HepG2 (cell line): ENCODE measurements around the gene CDCA5. TPM values are rescaled to one million over a fixed set of nuclear protein-coding genes. Genes with fewer than 3 reads are reported as not detected.
A peak's percentile ranks its signal among the peaks of the same experiment; 100 is the strongest.

Experiments
- CEBPG ChIP-seq: IDR thresholded peaks from 2 replicates; pipeline ENCODE4 v1.6.1; 2016
- CHD4 ChIP-seq: fragments of 200-600 bp; sonication (generic); IDR thresholded peaks from 2 replicates; pipeline ENCODE4 v1.7.0; 2017; ENCODE audit warnings: mild to moderate bottlenecking, low read length, borderline replicate concordance
- CSRNP2 ChIP-seq: sonication (generic); formaldehyde crosslinking; conservative IDR thresholded peaks from 2 replicates; pipeline ENCODE4 v1.8.0; 2022; ENCODE audit warnings: low read depth, missing genetic modification reagents
- E2F5 ChIP-seq: sonication (generic); formaldehyde crosslinking; conservative IDR thresholded peaks from 2 replicates; pipeline ENCODE4 v1.4.0; 2020; ENCODE audit warnings: missing genetic modification reagents
- FOXP1 ChIP-seq, 2 experiments: fragments of 450-650 bp in 1 of 2; IDR thresholded peaks; 2 replicates each; pipeline ENCODE4 v1.6.1; 2017 to 2018; ENCODE audit warnings: antibody characterized with exemption in 1 of 2
- JDP2 ChIP-seq: sonication (generic); formaldehyde crosslinking; IDR thresholded peaks from 2 replicates; pipeline ENCODE4 v1.8.1; 2022; ENCODE audit warnings: missing genetic modification reagents, borderline replicate concordance
- KDM1A ChIP-seq: IDR thresholded peaks from 2 replicates; pipeline ENCODE4 v1.6.1; 2016; ENCODE audit warnings: missing compliant biosample characterization
- MLX ChIP-seq: IDR thresholded peaks from 2 replicates; pipeline ENCODE4 v1.6.1; 2016
- RXRA ChIP-seq: sonication (generic); formaldehyde crosslinking; IDR thresholded peaks from 2 replicates; pipeline ENCODE4 v1.5.1; 2020; ENCODE audit warnings: missing genetic modification reagents
- TAF1 ChIP-seq: sonication (generic); formaldehyde crosslinking; IDR thresholded peaks from 2 replicates; pipeline ENCODE4 v1.4.0; 2020; ENCODE audit warnings: missing genetic modification reagents
- TBX2 ChIP-seq: sonication (generic); formaldehyde crosslinking; IDR thresholded peaks from 2 replicates; pipeline ENCODE4 v1.5.0; 2020; ENCODE audit warnings: missing genetic modification reagents, mild to moderate bottlenecking, borderline replicate concordance
- USF2 ChIP-seq, 2 experiments: sonication (generic) in 1 of 2; formaldehyde crosslinking in 1 of 2; IDR thresholded peaks; 2 replicates each; pipeline versions ENCODE4 v1.5.1 to v1.6.1; 2011 to 2020; ENCODE audit warnings: borderline replicate concordance in 1 of 2, low read depth in 1 of 2, low read length in 1 of 2, mild to moderate bottlenecking in 1 of 2, missing genetic modification reagents in 1 of 2, moderate library complexity in 1 of 2
- ZBED4 ChIP-seq: sonication (generic); formaldehyde crosslinking; IDR thresholded peaks from 2 replicates; pipeline ENCODE4 v1.4.0; 2020; ENCODE audit warnings: missing genetic modification reagents, borderline replicate concordance
- ZBTB7A ChIP-seq: sonication (generic); formaldehyde crosslinking; IDR thresholded peaks from 2 replicates; pipeline ENCODE4 v1.8.0; 2022; ENCODE audit warnings: mild to moderate bottlenecking, missing genetic modification reagents
- ZFP36L1 ChIP-seq: sonication (generic); formaldehyde crosslinking; IDR thresholded peaks from 2 replicates; pipeline ENCODE4 v1.8.0; 2022; ENCODE audit warnings: mild to moderate bottlenecking, missing genetic modification reagents, moderate library complexity
- ZFY ChIP-seq: sonication (generic); formaldehyde crosslinking; IDR thresholded peaks from 2 replicates; pipeline ENCODE4 v1.4.0; 2020; ENCODE audit warnings: missing genetic modification reagents
- ZFYVE20 ChIP-seq: sonication (generic); formaldehyde crosslinking; IDR thresholded peaks from 2 replicates; pipeline ENCODE4 v1.8.0; 2023; ENCODE audit warnings: low read depth, mild to moderate bottlenecking, moderate library complexity, missing genetic modification reagents, borderline replicate concordance
- ZMAT3 ChIP-seq: sonication (generic); formaldehyde crosslinking; conservative IDR thresholded peaks from 2 replicates; pipeline ENCODE4 v1.7.0; 2021; ENCODE audit warnings: missing genetic modification reagents
- ZNF205 ChIP-seq: IDR thresholded peaks from 2 replicates; pipeline ENCODE4 v1.6.1; 2018; ENCODE audit warnings: missing biosample characterization, missing genetic modification reagents
- ZNF616 ChIP-seq: sonication (generic); formaldehyde crosslinking; IDR thresholded peaks from 2 replicates; pipeline ENCODE4 v1.5.0; 2020; ENCODE audit warnings: low read depth, mild to moderate bottlenecking, missing genetic modification reagents
- polyA plus RNA-seq, 8 experiments: library from polyadenylated mRNA; depleted of rRNA in 3 of 8; stranded (reverse) in 7 of 8; unstranded in 1 of 8; fragments of >200 nt; fragmentation: Illumina TruSeq in 4 of 8; extraction: Trizol in 4 of 8; gene quantifications; 2 replicates each; pipeline versions ENCODE4 v1.2.1 to v1.2.3, GENCODE V29; 2011 to 2016; ENCODE audit warnings: low read depth in 4 of 8, missing spikeins in 1 of 8, mixed read lengths in 1 of 8; ENCODE audit not compliant: insufficient read depth in 1 of 8
- total RNA-seq, 5 experiments: library from RNA; depleted of rRNA; stranded (reverse); fragments of >200 nt; fragmentation: Illumina TruSeq; extraction: Trizol; gene quantifications; 2 replicates each; pipeline ENCODE4 v1.2.3, GENCODE V29; 2016; ENCODE audit warnings: low read depth in 1 of 5

Gene CDCA5
- total and polyA plus RNA-seq, 2 of the 13 experiments (the other 11 are each of a cell fraction or from before 2014, with no cell fraction given) = 13.5 to 50.6 TPM

GRCh38 chr11:65040847-65041622 is 42.8 kb downstream of the CDCA5 start, which contains the start of gene SAC3D1 (continued):
- TF ChIP-seq FOXP1 (IDR thresholded peaks at IDR 0.05) (no peak), FOXP1 (CRISPR knock-in tag; IDR thresholded peaks at IDR 0.05) (no peak), TAF1 (peak; percentile 52; the same call in 1 of the 2 replicates), USF2 (IDR thresholded peaks at IDR 0.05; ENCODE audit: low read depth, low read length) (no peak), USF2 (CRISPR knock-in tag; IDR thresholded peaks at IDR 0.05; ENCODE audit: borderline replicate concordance) (no peak), E2F5 (peak; percentile 88), MLX (CRISPR knock-in tag) (no peak), CEBPG (CRISPR knock-in tag) (0 out of 2 replicates have a peak, but pooled peaks have one; percentile 7), TBX2 (CRISPR knock-in tag) (peak; percentile 50; the same call in 1 of the 2 replicates), ZBED4 (CRISPR knock-in tag) (peak; percentile 29; the same call in 1 of the 2 replicates), CHD4 (no peak), ZFY (CRISPR knock-in tag) (peak; percentile 75), ZFP36L1 (CRISPR knock-in tag) (peak; percentile 57), JDP2 (peak; percentile 33; the same call in 1 of the 2 replicates), ZMAT3 (CRISPR knock-in tag) (peak; percentile 35), ZNF205 (CRISPR knock-in tag) (peak; percentile 100), ZBTB7A (CRISPR knock-in tag) (peak; percentile 33; the same call in 1 of the 2 replicates), ZFYVE20 (CRISPR knock-in tag) (no peak), KDM1A (CRISPR knock-in tag) (no peak), CSRNP2 (CRISPR knock-in tag) (peak; percentile 81; the same call in 1 of the 2 replicates), RXRA (CRISPR knock-in tag) (peak; percentile 75), ZNF616 (CRISPR knock-in tag) (no peak; the same call in 1 of the 2 replicates)
